Stimulated activated naive CD8-positive, alpha-beta T cell treated with anti-CD3 and anti-CD28 coated beads, Interleukin-15, Interleukin-2, amounts not matched to agents 100 U/mL and 50 U/mL, for 24 hours (primary cell): Measurements from ENCODE around the gene OR52K1.
"Not testable (repeated sequence)": the region's sequence is repeated elsewhere in the genome, so short reads cannot be mapped to it uniquely, and the experiment has no call there.

Experiments
- ATAC-seq: fragments of 150-1000 bp; cut with Tn5 transposase; one replicate; pipeline ENCODE4 v1.10.0; 2021
- DNase-seq: peaks from one replicate; pipeline ENCODE4 v3.0.0; 2021

The OR52K1 gene

DNA sequence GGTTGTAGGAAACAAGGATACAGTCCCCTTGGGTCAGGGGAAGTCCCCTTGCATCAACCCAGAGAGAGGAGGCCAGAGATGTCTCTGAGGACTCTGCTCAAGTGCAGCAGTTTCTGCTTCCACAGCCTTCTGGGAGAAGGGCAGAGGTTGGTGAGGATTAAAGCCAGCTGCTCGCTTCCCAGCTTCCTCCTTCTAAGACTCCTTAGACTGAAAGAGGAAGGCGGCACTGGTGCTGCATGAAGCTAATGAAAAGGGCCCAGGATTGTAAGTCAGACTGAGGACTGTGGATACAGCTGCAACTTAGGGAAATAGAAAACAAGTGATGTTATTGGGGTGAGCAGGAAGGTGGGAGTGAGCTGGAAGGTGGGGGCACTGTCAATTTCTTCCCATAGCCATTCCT lies at the start of gene OR52K1:
OR52K1 (plus strand) TSS at position 202 of the 400 bp plus-strand sequence. CDS start 6,255 bp downstream, outside the sequence.
- DNase-seq (no peak), ATAC-seq (no peak)

GRCh38 chr11:4433856-4434255 lies 48.6 kb upstream of the OR52K1 start:
- ATAC-seq (no peak), DNase-seq (no peak)

GRCh38 chr11:4436411-4436810 lies 46.0 kb upstream of the OR52K1 start:
- DNase-seq (no peak), ATAC-seq (no peak)

DNA sequence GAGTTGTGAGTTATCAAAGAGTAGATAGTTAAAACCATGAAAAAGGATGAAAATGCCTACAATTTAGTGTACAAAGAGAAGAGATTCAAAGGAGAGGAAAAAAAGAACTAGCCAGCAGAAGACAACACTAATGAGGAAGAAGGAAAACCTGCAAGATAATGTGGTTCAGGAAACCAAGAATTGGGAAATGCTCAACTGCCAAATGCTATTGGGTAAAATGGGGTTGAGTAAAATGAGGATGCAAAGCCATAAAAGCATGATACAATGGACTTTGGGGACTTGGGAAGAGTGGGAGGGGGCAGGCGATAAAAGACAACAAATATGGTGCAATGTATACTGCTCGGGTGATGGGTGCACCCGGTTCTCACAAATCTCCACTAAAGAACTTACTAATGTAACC lies 40.9 kb upstream of the OR52K1 start:
- ATAC-seq (no peak), DNase-seq (no peak)

- DNase-seq = no peak
- no peak for ATAC-seq
These were observed 39.1 kb upstream of the OR52K1 start for GRCh38 chr11:4443232-4443891.

- DNase-seq (no peak), ATAC-seq (no peak)
These were observed 33.5 kb upstream of the OR52K1 start, which contains the start of gene OR52K2 for GRCh38 chr11:4448995-4449394. Gene OR52K2 (plus strand): TSS chr11:4449295. CDS start chr11:4449340, 45 bp downstream.

DNA sequence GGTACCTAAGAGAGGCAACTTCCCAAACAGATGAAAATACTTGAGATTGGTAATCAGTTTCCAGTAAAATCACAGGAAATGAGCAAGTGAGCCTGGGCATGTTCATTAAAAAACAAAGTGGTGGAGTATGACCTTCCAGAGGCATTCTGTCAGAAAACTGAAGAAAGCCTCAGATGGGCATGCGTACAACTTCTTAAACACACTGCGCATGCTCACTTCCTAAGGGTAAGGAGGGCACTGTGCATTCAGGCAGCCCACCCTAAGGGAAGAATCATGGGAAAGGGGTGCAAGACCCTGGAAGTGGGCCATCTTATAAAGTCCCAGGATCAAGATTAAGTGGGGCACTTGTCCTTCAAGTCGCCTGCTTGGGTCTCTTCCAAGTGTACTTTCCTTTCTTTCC lies 29.3 kb upstream of the OR52K1 start:
- ATAC-seq (no peak), DNase-seq (no peak)

DNA sequence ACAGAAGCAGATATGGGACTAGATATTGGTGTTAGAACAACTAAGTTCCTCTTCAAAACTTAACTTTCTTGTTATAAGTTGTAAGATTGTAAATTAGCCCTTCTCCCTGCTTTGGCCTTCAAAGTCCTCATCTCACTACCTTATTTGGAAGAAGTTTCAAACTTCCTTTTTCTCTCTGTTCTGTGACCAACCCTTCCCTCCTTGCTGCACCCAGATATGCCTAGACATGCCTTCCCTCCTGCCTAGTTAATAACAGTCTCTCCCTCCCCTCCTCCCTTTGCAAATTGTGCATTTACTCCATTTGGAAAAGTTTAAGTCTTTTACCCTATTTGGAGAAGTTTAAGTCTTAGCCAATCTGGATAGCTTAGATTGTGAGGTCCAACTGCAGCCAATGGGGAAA lies 28.4 kb upstream of the OR52K1 start:
- ATAC-seq (no peak), DNase-seq (no peak)

DNA sequence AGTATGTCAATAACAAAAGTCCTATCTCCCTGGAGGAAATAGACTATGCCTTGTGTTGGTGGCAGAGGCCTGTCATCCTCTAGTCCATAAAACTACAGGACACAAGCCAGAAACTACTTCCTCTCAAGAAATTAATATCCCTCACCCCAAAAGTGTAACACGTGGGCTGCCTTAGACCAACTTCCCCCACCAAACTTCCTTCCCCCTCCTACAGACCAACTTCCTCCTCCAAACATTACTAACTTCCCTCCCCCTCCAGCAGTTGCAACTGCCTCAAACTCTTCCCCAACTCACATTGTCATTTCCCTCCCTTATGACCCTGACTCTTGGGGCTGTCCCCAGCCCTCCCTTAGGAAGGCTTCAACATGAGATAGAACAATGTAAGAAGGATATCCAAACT lies 27.0 kb upstream of the OR52K1 start:
- DNase-seq = no peak

DNA sequence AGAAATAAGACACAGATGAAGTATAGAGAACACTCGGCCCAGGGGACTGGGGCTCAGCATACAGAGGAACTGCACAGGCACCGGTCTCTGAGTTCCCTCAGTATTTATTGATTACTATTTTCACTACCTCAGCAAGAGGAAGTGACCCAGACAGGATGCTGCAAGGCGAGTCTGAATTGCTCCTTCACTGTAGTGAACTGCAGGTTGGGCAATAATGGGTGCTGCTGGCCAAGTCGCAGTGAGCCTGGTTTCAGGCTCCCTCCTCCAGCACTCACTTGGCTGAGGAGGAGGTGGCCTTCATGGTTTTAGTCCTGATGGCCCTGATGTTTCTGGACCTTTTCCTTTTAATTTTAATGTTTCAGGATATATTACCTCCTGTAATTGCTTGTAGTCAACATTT lies 22.9 kb upstream of the OR52K1 start:
- DNase-seq (no peak), ATAC-seq (no peak)

More for the DNA sequence above, 27.0 kb upstream of the OR52K1 start:
- ATAC-seq = no peak

DNA sequence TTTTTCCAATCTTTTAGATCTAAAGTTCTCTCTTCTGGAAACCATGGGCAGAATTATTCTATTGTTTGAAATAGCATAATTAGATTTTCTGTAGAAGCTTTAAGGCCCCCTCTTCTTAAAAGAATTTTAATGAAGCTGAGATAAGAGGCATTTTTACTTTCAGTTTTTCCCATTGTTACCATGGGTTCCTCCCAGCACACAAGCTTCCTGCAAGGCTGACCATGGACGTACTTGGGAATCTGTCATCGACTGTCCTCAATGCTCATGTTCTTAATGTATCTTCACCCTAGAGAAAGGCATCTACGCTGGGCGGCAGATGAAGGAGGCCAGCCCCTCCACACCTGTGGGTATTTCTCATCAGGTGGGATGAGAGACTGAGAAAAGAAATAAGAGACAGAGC lies 22.3 kb upstream of the OR52K1 start:
- no peak for DNase-seq
- ATAC-seq = no peak

DNA sequence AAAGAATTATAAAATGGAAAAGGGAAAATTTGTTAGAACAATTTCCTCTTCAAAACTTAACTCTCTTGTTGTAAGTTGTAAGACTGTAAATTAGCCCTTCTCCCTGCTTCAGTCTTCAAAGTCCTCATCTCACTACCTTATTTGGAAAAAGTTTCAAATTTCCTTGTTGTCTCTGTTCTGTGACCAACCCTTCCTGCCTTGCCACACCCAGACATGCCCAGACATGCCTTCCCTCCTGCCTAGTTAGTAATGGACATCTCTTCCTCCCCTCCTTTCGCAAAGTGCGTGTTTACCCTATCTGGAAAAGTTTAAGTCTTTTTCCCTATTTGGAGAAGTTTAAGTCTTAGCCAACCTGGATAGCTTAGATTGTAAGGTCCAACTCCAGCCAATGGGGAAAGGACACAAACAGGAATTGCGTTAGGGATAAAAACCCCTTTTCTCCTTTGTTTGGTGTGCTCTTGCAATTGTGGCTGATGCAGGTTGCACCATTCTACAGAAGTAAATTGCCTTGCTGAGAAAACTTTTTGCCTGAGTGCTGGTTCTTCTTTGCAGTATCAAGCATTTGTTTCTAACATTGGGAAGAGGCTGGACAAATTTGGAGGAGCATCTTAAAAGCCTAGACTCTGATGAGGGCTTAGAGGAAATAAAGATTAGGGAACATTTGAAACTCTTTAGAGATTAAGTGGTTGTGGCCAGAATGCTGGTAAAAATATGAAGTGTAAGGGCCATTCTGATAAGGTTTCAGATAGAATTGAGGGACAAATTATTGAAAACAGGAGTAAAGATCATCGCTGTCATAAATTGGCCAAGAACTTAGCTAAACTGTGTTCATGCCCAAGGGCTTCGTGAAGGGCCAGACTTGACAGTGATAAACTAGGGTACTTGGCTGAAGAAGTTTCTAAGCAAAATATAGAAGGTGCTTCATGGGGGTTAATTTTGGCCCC lies 18.0 kb upstream of the OR52K1 start:
- DNase-seq (no peak), ATAC-seq (no peak)

DNA sequence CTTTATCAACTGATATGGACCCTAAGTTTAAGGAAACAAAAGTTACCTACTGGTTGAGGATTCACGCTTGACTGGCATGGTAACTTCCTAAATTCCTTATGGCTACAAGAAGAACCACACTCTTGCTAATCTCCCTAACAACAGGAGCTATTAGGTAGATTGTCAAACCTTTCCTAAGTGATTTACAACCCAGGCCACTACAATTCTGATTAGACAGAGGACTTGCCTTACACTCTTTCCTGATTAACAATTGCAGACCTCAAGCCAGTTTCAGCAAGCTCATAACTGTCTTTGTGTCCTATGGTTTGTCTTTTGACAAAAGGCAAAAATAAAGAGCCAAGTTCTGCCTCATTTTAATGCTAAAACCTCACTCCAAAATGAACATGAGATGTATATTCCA lies 17.0 kb upstream of the OR52K1 start:
- no peak for DNase-seq
- ATAC-seq = no peak

- ATAC-seq (no peak), DNase-seq (no peak)
These were observed 16.1 kb upstream of the OR52K1 start for GRCh38 chr11:4466131-4466870.

DNA sequence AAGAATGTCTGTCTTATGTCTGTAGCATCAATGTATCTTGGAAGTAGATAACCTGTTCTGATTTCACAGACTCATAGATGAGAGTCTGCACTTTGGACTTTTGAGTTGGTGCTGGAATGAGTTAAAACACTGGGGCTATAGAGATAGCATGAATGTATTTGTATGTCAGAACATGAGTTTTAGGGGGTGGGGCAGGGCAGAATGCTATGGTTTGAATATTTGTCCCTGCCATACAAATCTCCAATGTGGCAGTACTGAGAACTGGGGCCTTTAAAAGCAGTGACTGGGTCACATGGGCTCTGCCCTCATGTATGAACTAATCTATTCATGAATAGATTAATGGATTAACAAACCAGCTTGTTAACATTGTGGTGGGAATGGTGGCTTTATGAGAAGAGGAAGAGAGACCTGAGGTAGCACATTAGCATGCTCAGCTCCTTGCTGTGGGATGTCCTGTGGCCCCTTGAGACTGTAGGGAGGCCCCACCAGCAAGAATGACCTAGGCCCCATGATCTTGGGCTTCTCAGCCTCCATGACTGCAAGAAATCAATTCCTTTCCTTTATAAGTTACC lies 15.5 kb upstream of the OR52K1 start:
- ATAC-seq = no peak
- no peak for DNase-seq

- ATAC-seq (no peak), DNase-seq (no peak)
These were observed 14.4 kb upstream of the OR52K1 start for GRCh38 chr11:4467811-4468606.

DNA sequence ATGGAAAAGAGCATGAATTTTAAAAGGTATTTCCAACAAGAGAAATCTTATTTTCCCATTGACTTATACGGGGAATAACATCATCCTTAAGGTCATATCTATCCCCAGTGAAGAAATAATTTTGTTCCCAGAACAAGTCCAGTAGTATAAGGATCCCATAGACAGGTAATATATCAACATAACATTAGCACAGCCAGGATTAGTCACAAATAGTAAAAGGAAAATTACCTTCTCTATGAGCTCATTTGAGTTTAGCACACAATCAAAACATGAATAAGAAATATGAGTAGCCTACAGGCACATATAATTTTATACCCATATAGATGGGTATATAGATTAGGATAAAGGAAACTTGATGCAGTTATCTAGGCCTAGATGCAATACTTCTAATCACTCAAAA lies 2.8 kb upstream of the OR52K1 start:
- ATAC-seq (no peak), DNase-seq (no peak)

DNA sequence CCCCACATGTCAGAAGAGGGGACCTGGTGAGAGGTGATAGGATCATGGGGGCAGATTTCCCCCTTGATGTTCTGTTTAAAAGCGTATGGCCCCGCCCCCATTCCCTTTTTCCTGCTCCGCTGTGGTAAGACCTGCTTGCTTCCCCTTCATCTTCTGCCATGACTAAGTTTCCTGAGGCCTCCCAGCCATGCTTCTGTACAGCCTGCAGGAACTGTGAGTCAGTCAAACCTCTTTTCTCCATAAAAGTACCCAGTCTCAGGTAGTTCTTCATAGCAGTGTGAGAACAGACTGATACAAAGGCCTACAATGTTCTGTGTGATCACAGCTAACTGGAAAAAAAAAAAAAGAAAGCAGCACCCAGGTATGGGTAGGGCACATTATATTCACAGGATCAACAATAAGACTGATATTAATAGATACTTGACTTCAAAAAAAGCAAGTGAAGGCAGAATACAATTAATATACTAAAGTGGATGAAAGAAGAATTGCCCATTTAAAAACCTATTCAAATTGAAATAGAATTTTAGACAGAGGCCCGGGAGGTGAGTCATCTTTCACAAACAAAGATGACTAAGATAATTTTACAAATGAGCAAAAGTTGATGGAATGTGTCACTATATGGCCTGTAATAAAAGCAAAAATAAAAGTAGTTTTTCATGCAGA lies 1.7 kb upstream of the OR52K1 start:
- ATAC-seq (peak; percentile 36), DNase-seq (no peak)

DNA sequence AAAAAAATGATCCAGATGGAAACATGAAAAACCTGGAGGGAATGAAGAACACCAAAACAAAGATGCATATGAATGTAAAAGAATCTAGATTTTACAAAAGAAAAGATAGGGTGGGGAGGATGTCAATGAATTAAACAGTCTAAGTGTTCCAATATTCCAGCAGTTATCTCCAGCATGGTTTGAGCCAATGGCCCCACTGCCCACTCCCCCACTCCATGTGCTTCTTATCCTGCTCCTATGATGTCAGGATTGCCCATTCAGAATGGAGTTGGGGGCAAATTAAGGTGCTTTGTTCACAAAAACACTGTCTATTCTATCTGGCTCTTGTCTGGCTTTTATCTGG lies 1.2 kb upstream of the OR52K1 start:
- ATAC-seq (no peak), DNase-seq (no peak)

DNA sequence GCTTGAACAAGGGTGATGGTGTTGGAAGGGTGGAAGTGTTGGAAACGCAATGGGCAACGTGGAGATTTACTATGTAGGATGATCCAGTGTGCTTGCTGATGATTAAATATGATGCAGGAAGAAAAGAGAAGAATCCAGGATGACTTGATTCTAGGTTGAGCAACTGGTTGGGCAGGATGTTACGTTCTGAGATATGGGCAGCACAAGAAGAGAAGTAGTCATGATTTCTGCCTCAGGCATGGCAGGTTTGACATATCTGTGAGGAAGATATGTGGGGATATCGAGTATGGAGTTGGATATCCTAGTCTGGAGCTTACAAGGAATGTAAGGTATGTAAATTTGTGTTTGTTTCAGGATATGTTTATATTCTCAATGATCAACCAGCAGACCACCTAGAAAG lies 1.9 kb downstream of the OR52K1 start:
- DNase-seq = no peak

GRCh38 chr11:4491405-4491804 lies 9.0 kb downstream of the OR52K1 start:
- not testable (repeated sequence) for DNase-seq, ATAC-seq

More for the DNA sequence above, 1.9 kb downstream of the OR52K1 start:
- ATAC-seq = no peak
